Endodermal cell (in vitro differentiated cells): ENCODE data around the gene BMP8A. TPM values are rescaled to one million over a fixed set of nuclear protein-coding genes. Genes with fewer than 3 reads are reported as not detected.
"Not testable (repeated sequence)": the region's sequence is repeated elsewhere in the genome, so short reads cannot be mapped to it uniquely, and the experiment has no call there.

Source experiments
- DNase-seq: peaks from one replicate; pipeline ENCODE4 v3.0.0-alpha.2; 2017
- H3K27ac ChIP-seq: 2 replicates; pipeline ENCODE4 v1.5.1; 2013; ENCODE audit warnings: mild to moderate bottlenecking, low read depth, low read length, moderate library complexity
- H3K27me3 ChIP-seq: 2 replicates; pipeline ENCODE4 v1.6.1; 2013; ENCODE audit warnings: mild to moderate bottlenecking, low read length, moderate library complexity; ENCODE audit not compliant: insufficient read depth, control insufficient read depth, poor library complexity, severe bottlenecking
- H3K36me3 ChIP-seq: 2 replicates; pipeline ENCODE4 v1.7.0; 2013; ENCODE audit warnings: mild to moderate bottlenecking, low read length, moderate library complexity; ENCODE audit not compliant: control insufficient read depth, insufficient read depth
- H3K4me1 ChIP-seq: one replicate; pipeline ENCODE4 v1.7.0; 2013; ENCODE audit warnings: low read length; ENCODE audit not compliant: control insufficient read depth, insufficient read depth
- H3K4me3 ChIP-seq: 2 replicates; pipeline ENCODE4 v1.5.1; 2013; ENCODE audit warnings: mild to moderate bottlenecking, low read length, moderate library complexity
- H3K9ac ChIP-seq: 2 replicates; pipeline ENCODE4 v1.6.1; 2013; ENCODE audit warnings: mild to moderate bottlenecking, low read length, moderate library complexity; ENCODE audit not compliant: poor library complexity, severe bottlenecking; ENCODE audit errors: extremely low read depth
- H3K9me3 ChIP-seq: 2 replicates; pipeline ENCODE4 v1.6.1; 2013; ENCODE audit warnings: mild to moderate bottlenecking, low read length, moderate library complexity; ENCODE audit not compliant: control insufficient read depth
- H3K27ac Mint-ChIP-seq: 2 replicates; pipeline ENCODE4 v1.8.0; 2020; ENCODE audit warnings: mixed read lengths
- H3K27me3 Mint-ChIP-seq: 2 replicates; pipeline ENCODE4 v1.8.0; 2021; ENCODE audit warnings: mild to moderate bottlenecking, mixed read lengths; ENCODE audit not compliant: insufficient read depth
- H3K36me3 Mint-ChIP-seq: 2 replicates; pipeline ENCODE4 v1.8.0; 2020; ENCODE audit warnings: low read depth, mixed read lengths
- H3K4me1 Mint-ChIP-seq: 2 replicates; pipeline ENCODE4 v1.8.0; 2020; ENCODE audit warnings: mixed read lengths
- H3K4me3 Mint-ChIP-seq: 2 replicates; pipeline ENCODE4 v1.8.0; 2020; ENCODE audit warnings: mild to moderate bottlenecking, moderate library complexity, mixed read lengths
- H3K9me3 Mint-ChIP-seq: 2 replicates; pipeline ENCODE4 v1.8.0; 2020; ENCODE audit warnings: mild to moderate bottlenecking, mixed read lengths
- WGBS, 2 experiments: methylation state at CpG; one replicate each; pipeline versions ENCODE4 v1.1.5 to v1.1.7; 2013; ENCODE audit warnings: missing lambda C conversion rate in 2 of 2, mixed read lengths in 1 of 2; ENCODE audit not compliant: insufficient coverage in 1 of 2, insufficient read length in 1 of 2; 5-methylcytosine and 5-hydroxymethylcytosine counted together
- total RNA-seq, 2 donors: library from RNA; stranded (reverse); fragmentation: NEBNext Ultra II Directional in 1 of 2; extraction: Animal tissue kit (Norgen Biotek cat#: 25700) in 1 of 2; gene quantifications; 2 replicates in 1 of 2; 3 replicates in 1 of 2; pipeline ENCODE4 v1.2.1, GENCODE V29; 2021
- TF ChIP-seq, protein P1 (sequence below): fragments of 200-600 bp; sonication (generic); conservative IDR thresholded peaks from 2 replicates; pipeline ENCODE4 v1.5.0; 2021; ENCODE audit warnings: antibody characterized with exemption, mild to moderate bottlenecking

BMP8A gene
- total RNA-seq, 2 donors from 2014 or later: 0.66 to 0.75 TPM

DNA sequence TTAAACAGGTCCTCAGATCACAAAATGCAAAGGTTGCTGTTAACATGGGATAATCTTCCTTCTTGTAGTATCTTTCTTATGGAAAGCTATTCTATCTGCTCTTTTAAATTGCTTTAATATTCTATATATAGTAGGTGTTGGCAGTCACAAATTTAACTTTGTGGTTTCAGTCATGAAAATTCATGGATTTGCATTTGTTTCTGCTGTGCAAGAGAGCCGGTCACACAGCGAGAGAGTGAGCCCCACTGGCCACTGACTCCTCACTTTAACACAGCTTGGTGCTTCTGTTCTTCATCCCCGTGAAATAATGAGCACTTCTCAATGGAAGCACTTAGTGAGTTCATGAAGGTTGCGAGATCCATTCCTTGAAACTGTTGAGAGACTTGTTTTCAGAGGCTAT lies 18.1 kb upstream of the BMP8A start:
- TF ChIP-seq, protein P1, sequence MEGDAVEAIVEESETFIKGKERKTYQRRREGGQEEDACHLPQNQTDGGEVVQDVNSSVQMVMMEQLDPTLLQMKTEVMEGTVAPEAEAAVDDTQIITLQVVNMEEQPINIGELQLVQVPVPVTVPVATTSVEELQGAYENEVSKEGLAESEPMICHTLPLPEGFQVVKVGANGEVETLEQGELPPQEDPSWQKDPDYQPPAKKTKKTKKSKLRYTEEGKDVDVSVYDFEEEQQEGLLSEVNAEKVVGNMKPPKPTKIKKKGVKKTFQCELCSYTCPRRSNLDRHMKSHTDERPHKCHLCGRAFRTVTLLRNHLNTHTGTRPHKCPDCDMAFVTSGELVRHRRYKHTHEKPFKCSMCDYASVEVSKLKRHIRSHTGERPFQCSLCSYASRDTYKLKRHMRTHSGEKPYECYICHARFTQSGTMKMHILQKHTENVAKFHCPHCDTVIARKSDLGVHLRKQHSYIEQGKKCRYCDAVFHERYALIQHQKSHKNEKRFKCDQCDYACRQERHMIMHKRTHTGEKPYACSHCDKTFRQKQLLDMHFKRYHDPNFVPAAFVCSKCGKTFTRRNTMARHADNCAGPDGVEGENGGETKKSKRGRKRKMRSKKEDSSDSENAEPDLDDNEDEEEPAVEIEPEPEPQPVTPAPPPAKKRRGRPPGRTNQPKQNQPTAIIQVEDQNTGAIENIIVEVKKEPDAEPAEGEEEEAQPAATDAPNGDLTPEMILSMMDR: no peak
- H3K4me3 Mint-ChIP-seq: no peak overlapping the region
- H3K4me3 ChIP-seq: no peak overlapping the region
- no peaks in the 10 kb centered on the region for H3K4me1 ChIP-seq
- 99 to 100% methylated on average over 2 to 4 of the region's 4 CpGs for WGBS, 2 experiments
- no peaks in the 10 kb centered on the region for H3K27me3 ChIP-seq
- H3K9me3 Mint-ChIP-seq: no peaks in the 10 kb centered on the region
- H3K36me3 ChIP-seq: peaks cover 66% of the 10 kb centered on the region
- no peaks in the 10 kb centered on the region for H3K27me3 Mint-ChIP-seq
- no peak for DNase-seq
- H3K9ac ChIP-seq: no peak overlapping the region
- no peaks in the 10 kb centered on the region for H3K4me1 Mint-ChIP-seq
- H3K27ac ChIP-seq: no peak overlapping the region
- H3K27ac Mint-ChIP-seq: no peak overlapping the region
- H3K9me3 ChIP-seq: no peaks in the 10 kb centered on the region
- peaks cover 56% of the 10 kb centered on the region for H3K36me3 Mint-ChIP-seq

DNA sequence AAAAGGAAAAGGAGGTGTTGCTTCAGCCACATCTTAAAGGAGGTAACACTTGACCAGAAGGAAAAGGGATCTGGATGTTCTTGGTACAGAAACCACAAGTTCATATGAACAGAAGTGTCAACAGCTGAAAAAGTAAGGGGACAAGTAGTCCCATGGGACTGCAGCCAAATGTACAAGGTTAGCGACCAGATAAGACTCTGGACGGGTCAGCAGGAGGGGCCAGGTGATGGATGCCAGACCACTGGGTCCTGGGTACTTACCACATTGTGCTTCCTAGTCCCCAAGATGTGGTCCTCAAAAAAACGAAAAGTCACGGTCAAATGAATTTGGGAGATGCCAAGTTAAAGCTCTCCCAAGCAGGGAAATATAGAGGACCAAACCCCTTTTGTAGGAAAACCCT lies 16.6 kb upstream of the BMP8A start:
- Histone ChIP-seq H3K9me3 (no peaks in the 10 kb centered on the region), H3K4me1 (no peaks in the 10 kb centered on the region), H3K27ac (no peak overlapping the region), H3K36me3 (peaks cover 66% of the 10 kb centered on the region), H3K27me3 (no peaks in the 10 kb centered on the region), H3K4me3 (no peak overlapping the region), H3K9ac (no peak overlapping the region)
- no peaks in the 10 kb centered on the region for H3K27me3 Mint-ChIP-seq
- no peak for DNase-seq
- no peaks in the 10 kb centered on the region for H3K9me3 Mint-ChIP-seq
- 95 to 100% methylated on average over 3 to 4 of the region's 4 CpGs for WGBS, 2 experiments
- H3K4me3 Mint-ChIP-seq: no peak overlapping the region
- no peak overlapping the region for H3K27ac Mint-ChIP-seq
- TF ChIP-seq, protein P1: no peak
- H3K36me3 Mint-ChIP-seq: peaks cover 55% of the 10 kb centered on the region
- no peaks in the 10 kb centered on the region for H3K4me1 Mint-ChIP-seq

DNA sequence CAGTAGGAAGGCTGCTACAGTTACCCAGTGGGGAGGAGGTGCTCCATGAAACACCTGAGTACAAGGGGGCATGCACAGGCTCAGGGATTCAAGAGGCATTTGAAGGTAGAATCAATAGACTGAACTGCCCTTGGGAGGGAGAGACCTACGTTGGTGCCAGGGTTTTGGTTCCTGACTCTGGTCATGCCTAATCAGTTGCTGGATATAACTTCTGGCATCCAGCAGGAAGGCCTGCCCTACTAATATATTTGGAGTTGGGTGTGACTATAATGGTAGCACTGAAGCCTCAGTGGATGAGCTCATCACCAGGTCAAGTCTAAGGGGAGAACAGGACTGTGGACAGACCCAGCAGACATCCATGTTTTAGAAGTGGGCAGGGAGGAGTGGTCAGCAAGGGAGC lies 15.9 kb upstream of the BMP8A start:
- not testable (repeated sequence) for H3K4me3 Mint-ChIP-seq, H3K4me1 ChIP-seq, DNase-seq, H3K27ac ChIP-seq, H3K27me3 Mint-ChIP-seq, H3K27ac Mint-ChIP-seq, H3K27me3 ChIP-seq, H3K9me3 Mint-ChIP-seq, H3K9me3 ChIP-seq, H3K4me1 Mint-ChIP-seq, H3K9ac ChIP-seq, H3K4me3 ChIP-seq
- peaks cover 66% of the 10 kb centered on the region for H3K36me3 ChIP-seq
- peaks cover 56% of the 10 kb centered on the region for H3K36me3 Mint-ChIP-seq
- 93 to 100% methylated on average over 1 of the region's 1 CpG for WGBS, 2 experiments
